Measurements from ENCODE around the gene NPY1R.

DNA sequence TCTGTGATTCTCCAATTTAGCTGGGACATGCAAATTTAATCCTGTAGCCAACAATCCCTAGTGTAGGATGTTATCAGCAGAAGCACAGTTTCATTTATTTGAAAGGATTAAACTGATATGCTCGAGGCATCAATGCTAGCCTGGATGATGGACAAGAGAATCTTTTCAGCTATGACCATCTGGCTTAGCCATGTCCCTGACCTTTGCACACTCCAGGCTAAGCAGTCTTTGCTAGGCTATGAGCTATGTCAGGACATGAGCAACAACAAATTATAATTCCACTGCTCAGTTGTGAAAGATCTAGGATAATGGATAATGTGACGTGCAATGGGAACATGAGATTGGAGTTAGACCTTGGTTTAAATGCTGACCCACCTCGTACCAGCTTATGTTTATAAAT lies 32.0 kb downstream of the NPY1R start:
- TF ChIP-seq, protein P1, sequence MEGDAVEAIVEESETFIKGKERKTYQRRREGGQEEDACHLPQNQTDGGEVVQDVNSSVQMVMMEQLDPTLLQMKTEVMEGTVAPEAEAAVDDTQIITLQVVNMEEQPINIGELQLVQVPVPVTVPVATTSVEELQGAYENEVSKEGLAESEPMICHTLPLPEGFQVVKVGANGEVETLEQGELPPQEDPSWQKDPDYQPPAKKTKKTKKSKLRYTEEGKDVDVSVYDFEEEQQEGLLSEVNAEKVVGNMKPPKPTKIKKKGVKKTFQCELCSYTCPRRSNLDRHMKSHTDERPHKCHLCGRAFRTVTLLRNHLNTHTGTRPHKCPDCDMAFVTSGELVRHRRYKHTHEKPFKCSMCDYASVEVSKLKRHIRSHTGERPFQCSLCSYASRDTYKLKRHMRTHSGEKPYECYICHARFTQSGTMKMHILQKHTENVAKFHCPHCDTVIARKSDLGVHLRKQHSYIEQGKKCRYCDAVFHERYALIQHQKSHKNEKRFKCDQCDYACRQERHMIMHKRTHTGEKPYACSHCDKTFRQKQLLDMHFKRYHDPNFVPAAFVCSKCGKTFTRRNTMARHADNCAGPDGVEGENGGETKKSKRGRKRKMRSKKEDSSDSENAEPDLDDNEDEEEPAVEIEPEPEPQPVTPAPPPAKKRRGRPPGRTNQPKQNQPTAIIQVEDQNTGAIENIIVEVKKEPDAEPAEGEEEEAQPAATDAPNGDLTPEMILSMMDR (conservative IDR thresholded peaks at IDR 0.05), result no peak
- TF ChIP-seq ZFX (IDR thresholded peaks at IDR 0.05), result no peak
